HG03064 (cell line): ENCODE data around the gene PRDM15.

ENCODE experiments used
- ATAC-seq: cut with Tn5 transposase; IDR thresholded peaks from one replicate; pipeline ENCODE4 v1.9.1; 2021; ENCODE audit warnings: low read depth; ENCODE audit not compliant: unreplicated experiment

Gene PRDM15

GRCh38 chr21:41830145-41830707 is 48.9 kb downstream of the PRDM15 start:
- ATAC-seq, result no peak

- no peak for ATAC-seq
Observed at GRCh38 chr21:41828884-41829360, 50.2 kb downstream of the PRDM15 start.

DNA sequence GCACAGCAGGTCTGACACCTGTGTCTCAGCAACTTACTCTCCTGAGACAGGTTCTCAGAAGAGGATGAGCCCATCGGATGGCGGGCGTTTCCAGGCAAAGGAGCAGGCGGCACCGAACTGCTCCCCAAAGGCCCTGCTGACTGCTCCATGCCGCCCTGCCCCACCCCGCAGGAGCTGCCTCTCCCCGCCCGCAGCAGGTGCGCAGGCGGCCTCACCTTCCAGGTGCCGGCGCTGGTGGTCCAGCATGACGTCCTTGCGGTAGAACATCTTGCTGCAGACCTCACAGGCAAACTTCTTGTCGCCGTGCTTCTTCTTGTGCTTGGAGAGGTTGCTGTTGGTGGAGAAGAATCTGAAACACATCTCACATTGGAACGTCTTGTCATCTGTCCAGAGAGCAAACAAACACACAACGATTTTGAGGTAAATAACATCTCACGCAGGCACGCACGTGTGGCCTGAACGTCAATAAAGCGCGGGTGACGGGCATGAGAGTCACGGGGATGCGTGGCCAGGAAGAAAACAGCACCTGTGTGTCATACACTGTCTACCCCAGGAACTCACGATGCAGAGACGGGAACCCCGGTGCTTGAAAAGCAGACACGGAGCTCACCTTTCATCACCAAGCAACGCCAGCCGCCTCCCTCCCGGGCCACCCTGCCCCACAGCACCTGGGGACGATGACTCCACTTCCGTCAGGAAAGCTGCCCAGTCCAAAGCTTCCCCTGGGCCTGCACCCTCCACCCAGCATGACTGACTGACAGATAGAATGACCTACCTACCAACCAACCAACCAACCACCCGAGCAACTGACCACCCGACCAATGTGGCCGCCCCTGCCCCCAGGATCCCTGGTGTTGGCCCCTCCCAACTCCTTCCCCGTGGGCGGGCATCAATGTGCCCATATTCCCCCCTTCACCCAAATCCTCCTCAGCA is 50.9 kb downstream of the PRDM15 start:
- ATAC-seq, result no peak

- no peak for ATAC-seq
Observed at GRCh38 chr21:41825881-41826280, 53.3 kb downstream of the PRDM15 start.

- no peak for ATAC-seq
Observed at GRCh38 chr21:41825216-41825615, 53.9 kb downstream of the PRDM15 start.

DNA sequence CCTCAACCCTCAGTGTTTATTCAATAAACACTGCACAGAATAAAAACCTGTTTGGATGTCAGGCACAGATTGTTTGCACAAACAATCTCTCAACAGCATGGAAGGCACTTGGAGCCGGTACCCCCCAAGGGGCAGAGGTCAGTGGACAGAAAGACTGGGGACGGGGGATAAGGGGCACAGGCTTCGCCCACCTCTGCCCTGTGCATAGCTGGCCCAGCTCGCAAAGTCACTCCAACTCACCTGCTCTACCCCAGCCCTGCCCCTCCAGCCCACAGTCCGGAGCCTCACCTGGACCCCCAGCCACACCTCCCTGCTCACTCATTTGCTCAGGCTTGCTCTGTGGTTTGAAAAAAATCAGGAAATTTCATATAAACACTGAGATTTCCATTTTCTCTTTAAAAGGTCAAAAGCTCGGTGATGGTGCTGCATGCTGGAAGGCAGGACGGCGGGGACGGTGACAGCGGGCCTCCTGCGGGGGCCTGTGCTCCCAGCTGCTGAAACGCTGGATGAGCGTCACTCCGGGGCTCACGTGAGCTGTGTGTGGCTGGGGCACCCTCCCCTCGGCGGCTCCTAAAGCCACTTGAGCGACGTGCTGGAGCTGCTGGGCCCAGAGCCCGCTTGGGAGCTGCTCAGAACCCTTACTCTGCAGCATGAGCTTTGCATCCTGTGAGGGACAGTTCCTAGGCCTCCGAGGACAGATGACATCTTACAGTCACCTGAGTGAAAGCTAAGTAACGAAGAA is 54.5 kb downstream of the PRDM15 start:
- no peak for ATAC-seq

- ATAC-seq, result no peak
Observed at GRCh38 chr21:41823906-41824305, 55.2 kb downstream of the PRDM15 start.

DNA sequence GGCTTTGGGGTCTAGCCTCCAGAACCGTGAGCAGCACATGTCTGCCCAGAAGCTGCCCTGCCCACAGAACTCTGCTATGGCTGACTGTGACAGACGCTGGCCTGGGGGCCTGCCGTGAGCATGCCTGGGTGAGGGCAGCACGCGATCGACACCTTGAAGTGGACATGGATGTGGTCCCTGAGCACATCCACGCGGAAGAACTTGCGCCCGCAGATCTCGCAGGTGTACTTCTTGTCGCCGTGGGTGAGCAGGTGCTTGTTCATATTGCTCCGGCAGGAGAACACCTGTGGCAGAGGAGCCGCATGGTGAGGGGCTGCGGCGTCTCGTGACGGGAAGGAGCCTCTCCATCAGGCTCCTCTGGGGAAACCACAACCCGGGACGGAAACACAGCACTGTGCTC is 56.0 kb downstream of the PRDM15 start:
- ATAC-seq, result no peak

GRCh38 chr21:41821756-41822431 is 57.2 kb downstream of the PRDM15 start:
- ATAC-seq, result no peak

DNA sequence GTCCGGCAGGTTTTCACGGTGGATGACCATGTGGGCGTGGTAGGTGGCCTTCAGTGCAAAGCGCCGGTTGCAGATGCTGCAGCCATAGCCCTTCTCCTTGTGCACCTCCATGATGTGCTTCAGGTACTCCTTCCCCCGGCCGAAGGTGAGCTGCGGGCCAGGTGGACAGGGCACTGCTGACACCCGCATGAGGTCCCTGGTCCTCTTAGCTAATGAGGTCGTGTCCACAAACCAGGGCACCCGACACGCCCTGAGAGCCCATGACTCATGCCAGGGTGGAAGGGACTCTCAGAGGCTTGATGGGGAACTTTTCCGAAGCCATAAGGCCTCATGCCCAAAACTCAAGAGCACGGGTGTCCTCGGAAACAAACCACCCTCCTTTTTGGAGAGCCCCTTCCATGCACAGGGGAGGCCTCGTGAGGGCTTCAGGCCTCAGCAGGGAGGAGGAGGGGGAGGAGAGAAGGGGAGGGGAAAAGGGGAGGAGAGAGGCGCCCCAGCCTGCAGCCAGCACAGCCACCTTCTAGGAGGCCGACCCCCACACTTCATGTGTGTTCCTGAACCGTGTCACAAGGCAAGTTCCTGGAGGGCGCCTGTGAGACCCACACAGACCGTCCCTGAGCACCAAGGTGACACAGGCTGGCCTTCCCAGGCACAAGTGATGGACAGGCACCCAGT is 57.9 kb downstream of the PRDM15 start:
- ATAC-seq, result no peak

DNA sequence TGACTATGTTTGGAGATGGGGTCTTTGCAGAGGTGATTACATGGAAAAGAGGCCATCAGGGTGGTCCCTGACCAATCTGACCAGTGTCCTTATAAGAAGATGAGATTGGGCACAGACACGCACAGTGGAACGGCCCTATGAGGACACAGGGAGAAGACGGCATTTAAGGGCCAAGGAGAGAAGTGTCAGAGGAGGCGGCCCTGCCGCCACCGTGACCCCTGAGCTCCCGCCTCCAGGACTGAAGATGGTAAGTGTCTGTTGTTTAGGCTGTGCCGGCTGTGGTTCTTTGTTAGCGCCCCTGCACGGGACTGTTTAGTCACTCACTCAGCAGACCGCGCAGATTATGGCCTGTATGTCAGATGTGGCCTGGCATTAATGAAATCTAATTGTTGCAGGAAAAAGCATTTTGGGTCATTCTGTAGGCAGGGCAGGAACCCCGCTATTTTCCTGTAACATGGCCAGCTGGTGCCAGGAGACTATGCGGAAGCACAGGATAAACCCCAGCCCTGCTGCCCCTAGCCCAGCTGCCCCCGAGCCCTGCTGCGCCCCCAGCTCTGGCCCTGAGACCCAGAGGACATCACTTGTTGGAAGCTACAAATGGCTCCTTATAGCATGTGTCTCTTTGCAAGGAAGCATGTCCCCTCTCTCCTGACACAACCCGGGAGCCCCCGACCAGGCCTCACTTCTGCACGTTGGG is 58.6 kb downstream of the PRDM15 start:
- no peak for ATAC-seq

- ATAC-seq, result no peak
Observed at GRCh38 chr21:41819856-41820281, 59.3 kb downstream of the PRDM15 start.

DNA sequence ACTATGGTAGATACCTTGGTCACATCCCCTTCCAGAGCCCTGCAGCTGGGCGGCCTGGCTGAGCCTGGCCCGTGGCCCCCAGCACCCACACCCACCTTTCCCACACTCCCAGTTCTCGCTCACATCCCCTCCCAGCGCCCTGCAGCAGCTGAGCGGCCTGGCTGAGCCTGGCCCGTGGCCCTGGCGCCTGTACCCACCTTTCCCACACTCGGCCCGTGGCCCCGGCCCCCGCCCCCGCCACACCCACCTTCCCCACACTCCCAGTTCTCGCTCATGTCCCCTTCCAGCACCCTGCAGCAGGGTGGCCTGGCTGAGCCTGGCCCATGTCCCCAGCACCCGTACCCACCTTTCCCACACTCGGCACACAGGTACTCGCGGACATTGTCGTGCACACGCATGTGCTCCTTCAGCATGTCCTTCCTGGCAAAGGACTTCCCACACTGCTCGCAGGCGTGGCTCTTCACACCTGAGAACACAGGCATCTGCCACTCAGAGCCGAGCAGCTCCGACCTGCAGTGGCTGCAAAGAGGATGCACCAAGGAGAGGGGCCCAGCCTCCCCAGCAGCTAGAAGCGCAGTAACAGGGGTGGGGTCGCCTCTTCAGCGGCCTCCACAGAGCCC is 59.8 kb downstream of the PRDM15 start:
- ATAC-seq, result no peak

DNA sequence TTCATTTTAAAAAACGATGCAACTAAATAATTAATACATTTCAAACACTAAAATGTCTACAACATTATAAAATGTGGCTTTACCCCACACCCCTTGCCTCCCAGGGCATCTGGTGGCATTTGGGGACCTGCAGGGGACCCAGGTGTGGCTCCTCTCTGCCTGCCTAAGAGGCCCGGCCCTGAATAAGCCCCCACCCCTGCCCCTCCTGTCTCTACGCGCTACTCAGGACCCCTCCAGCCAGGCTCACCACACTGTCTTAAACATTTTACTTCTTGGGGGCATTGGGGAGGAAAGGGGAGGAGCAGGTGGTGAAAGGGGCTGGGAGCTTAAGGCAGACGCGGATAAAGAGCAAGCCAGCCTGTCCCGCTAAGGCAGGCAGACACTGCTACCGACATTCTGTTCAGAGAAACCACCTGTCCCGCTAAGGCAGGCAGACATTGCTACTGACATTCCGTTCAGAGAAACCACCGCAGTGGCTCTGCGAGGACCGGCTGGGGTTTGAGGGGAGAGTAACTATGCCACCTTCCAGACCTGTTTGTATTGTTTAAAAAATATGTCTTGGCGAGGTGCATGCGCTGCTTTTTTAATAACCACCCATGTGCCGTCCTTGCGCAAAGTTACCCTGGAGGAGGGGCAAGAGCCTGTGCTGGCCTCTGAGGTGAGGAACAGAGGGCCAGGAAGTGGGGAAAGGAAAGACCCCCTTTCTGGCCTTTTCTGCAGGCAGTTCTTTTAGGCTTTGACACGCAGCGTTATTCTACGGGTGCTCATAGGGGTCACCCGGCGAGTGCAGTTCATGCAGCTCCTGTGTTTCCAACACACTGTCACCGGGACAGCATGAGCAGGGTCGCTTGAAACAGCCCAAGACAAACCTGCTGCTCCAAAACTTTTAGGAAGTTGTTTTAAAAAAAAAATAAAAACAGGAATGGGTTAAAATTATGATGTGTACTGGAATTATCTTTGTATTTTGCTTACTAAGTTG is 61.0 kb downstream of the PRDM15 start:
- no peak for ATAC-seq

DNA sequence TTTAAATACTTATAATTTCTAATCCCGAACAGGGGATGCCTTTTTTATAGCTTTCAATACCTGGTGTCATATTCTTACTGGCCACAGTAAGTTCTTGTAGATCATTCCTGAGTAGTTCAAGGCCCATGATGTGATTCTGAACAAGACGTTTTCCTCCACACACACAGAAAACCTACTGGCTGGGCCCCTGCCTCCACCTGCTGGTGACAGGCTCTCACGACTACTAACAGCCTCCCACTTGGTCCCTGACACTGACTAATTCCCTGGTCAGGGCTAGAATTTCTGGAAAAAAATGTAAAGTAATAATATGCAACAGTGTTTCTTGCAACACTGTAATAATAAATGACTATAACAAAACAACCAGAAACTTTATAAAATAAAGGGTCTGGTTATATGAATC is 61.9 kb downstream of the PRDM15 start:
- no peak for ATAC-seq

GRCh38 chr21:41816583-41817165 is 62.5 kb downstream of the PRDM15 start:
- ATAC-seq, result no peak
